Hepatocyte (in vitro differentiated cells): Measurements from ENCODE around the gene WDR48.

Source experiments
- EZH2 ChIP-seq: fragments of 200-600 bp; sonication (generic); IDR thresholded peaks from 2 replicates; pipeline ENCODE4 v1.6.1; 2016; ENCODE audit warnings: antibody characterized with exemption, mild to moderate bottlenecking, borderline replicate concordance
- EZH2phosphoT487 ChIP-seq: fragments of 200-600 bp; sonication (generic); IDR thresholded peaks from one replicate; pipeline ENCODE4 v1.6.1; 2018; ENCODE audit warnings: antibody characterized with exemption, mild to moderate bottlenecking, low read depth, moderate library complexity; ENCODE audit not compliant: unreplicated experiment, severe bottlenecking
- TF ChIP-seq, protein P1 (sequence below): fragments of 200-600 bp; sonication (generic); IDR thresholded peaks from 2 replicates; pipeline ENCODE4 v1.5.1; 2016; ENCODE audit warnings: antibody characterized with exemption, mild to moderate bottlenecking; ENCODE audit not compliant: poor library complexity

DNA sequence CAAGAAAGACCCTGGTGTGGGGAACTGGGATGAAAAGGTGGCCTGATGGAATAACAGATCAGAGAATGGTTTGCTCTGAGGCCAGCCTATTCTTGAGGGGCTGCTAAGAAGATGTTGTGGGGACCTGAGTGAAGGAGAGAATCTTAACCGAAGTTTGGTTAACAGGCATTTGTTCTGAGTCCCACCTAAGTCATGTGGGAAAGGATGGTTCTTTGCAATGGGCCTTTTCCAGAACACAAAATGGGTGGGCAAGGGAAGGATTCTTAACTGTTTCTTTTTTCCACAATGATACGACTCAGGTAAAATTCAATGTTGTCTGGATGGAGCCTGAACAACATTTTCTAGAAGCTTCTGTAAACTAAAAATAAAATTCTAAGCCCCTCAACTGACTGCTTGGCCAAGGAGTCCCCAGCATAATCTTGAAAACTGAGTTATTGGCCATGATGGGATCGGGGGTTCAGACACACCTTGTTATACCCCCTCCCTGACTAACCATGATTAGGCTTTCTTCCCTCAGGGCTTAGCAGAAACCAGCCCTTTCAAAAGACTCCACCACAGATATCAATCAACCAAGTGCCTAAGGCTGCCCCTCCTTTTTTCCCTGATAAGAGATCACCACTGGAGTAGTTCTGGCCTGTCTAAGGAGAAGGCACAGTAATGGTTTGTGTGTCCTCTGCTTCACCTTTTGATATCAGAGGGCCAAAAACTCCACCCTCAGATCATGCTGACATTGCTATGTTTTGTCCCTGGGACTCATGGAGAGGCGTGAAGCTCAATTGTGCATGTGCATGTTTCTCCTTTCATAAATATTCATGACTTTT lies 30.1 kb upstream of the WDR48 start:
- TF ChIP-seq, protein P1, sequence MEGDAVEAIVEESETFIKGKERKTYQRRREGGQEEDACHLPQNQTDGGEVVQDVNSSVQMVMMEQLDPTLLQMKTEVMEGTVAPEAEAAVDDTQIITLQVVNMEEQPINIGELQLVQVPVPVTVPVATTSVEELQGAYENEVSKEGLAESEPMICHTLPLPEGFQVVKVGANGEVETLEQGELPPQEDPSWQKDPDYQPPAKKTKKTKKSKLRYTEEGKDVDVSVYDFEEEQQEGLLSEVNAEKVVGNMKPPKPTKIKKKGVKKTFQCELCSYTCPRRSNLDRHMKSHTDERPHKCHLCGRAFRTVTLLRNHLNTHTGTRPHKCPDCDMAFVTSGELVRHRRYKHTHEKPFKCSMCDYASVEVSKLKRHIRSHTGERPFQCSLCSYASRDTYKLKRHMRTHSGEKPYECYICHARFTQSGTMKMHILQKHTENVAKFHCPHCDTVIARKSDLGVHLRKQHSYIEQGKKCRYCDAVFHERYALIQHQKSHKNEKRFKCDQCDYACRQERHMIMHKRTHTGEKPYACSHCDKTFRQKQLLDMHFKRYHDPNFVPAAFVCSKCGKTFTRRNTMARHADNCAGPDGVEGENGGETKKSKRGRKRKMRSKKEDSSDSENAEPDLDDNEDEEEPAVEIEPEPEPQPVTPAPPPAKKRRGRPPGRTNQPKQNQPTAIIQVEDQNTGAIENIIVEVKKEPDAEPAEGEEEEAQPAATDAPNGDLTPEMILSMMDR, result no peak
- no peak for TF ChIP-seq EZH2
- TF ChIP-seq EZH2phosphoT487, result no peak
